Dermis microvascular lymphatic vessel endothelial cell (primary cell): ENCODE data around the gene NOC3L. TPM values are rescaled to one million over a fixed set of nuclear protein-coding genes. Genes with fewer than 3 reads are reported as not detected.
A peak's percentile ranks its signal among the peaks of the same experiment; 100 is the strongest.
"Not testable (repeated sequence)": the region's sequence is repeated elsewhere in the genome, so short reads cannot be mapped to it uniquely, and the experiment has no call there.

ENCODE experiments used
- DNase-seq, 2 donors: peaks; one replicate each; pipeline versions ENCODE4 v3.0.0 to v3.0.0-alpha.2; 2010; ENCODE audit warnings: low read depth in 2 of 2
- total RNA-seq: library from RNA; depleted of rRNA; stranded (reverse); fragments of >200 nt; gene quantifications from 2 replicates; pipeline ENCODE4 v1.2.1, GENCODE V29; 2014

The NOC3L gene
- total RNA-seq, 1 donor from 2014 or later: 16.3 TPM

- no peak for DNase-seq
Observed at GRCh38 chr10:94364482-94364881, 1.7 kb upstream of the NOC3L start.

- no peak for DNase-seq
Observed at GRCh38 chr10:94363251-94363565, 469 bp upstream of the NOC3L start.

GRCh38 chr10:94361171-94361794 lies 1.5 kb downstream of the NOC3L start:
- DNase-seq: peak; percentile 10 to 43

GRCh38 chr10:94358480-94358879 lies 4.3 kb downstream of the NOC3L start:
- DNase-seq: no peak

GRCh38 chr10:94357193-94357592 lies 5.5 kb downstream of the NOC3L start:
- no peak for DNase-seq

GRCh38 chr10:94355841-94356240 lies 6.9 kb downstream of the NOC3L start:
- no peak for DNase-seq

- no peak for DNase-seq
Observed at GRCh38 chr10:94353336-94353735, 9.4 kb downstream of the NOC3L start.

- no peak for DNase-seq
Observed at GRCh38 chr10:94351089-94351488, 11.7 kb downstream of the NOC3L start.

- not testable (repeated sequence) for DNase-seq
Observed at GRCh38 chr10:94350500-94350899, 12.2 kb downstream of the NOC3L start.

GRCh38 chr10:94349327-94349726 lies 13.4 kb downstream of the NOC3L start:
- DNase-seq: no peak

- no peak for DNase-seq
Observed at GRCh38 chr10:94344522-94345122, 18.1 kb downstream of the NOC3L start.

GRCh38 chr10:94343151-94343550 lies 19.6 kb downstream of the NOC3L start:
- no peak for DNase-seq

GRCh38 chr10:94334857-94335256 lies 27.9 kb downstream of the NOC3L start:
- no peak for DNase-seq

- DNase-seq: no peak
Observed at GRCh38 chr10:94333051-94333450, 29.7 kb downstream of the NOC3L start.

- no peak for DNase-seq
Observed at GRCh38 chr10:94328613-94329012, 34.1 kb downstream of the NOC3L start.

GRCh38 chr10:94327649-94328048 lies 35.1 kb downstream of the NOC3L start:
- no peak for DNase-seq

- no peak for DNase-seq
Observed at GRCh38 chr10:94324609-94325233, 38.0 kb downstream of the NOC3L start.

GRCh38 chr10:94320285-94320914 lies 42.3 kb downstream of the NOC3L start:
- peak; percentile 46 to 66 for DNase-seq

- no peak for DNase-seq
Observed at GRCh38 chr10:94316560-94316959, 46.2 kb downstream of the NOC3L start.

GRCh38 chr10:94315975-94316464 lies 46.7 kb downstream of the NOC3L start:
- DNase-seq: peak; percentile 29 to 32

- DNase-seq: no peak
Observed at GRCh38 chr10:94315024-94315451, 47.7 kb downstream of the NOC3L start.

- DNase-seq: no peak
Observed at GRCh38 chr10:94310369-94310768, 52.4 kb downstream of the NOC3L start.
